Ishikawa (cell line): ENCODE results near the gene FABP3.
A peak's percentile ranks its signal among the peaks of the same experiment; 100 is the strongest.

Experiments used
- CEBPB ChIP-seq: IDR thresholded peaks from 2 replicates; pipeline ENCODE4 v1.6.1; 2012
- EP300 ChIP-seq: IDR thresholded peaks from 2 replicates; pipeline ENCODE4 v1.6.1; 2012; ENCODE audit warnings: borderline replicate concordance
- FOXM1 ChIP-seq: IDR thresholded peaks from 2 replicates; pipeline ENCODE4 v1.6.1; 2012; ENCODE audit warnings: low read depth, borderline replicate concordance
- RAD21 ChIP-seq: IDR thresholded peaks from 2 replicates; pipeline ENCODE4 v1.6.1; 2012; ENCODE audit warnings: low read depth
- TCF12 ChIP-seq: IDR thresholded peaks from 2 replicates; pipeline ENCODE4 v1.6.1; 2012; ENCODE audit warnings: low read depth
- ZBTB7A ChIP-seq: IDR thresholded peaks from 2 replicates; pipeline ENCODE4 v1.6.1; 2012; ENCODE audit warnings: low read depth

DNA sequence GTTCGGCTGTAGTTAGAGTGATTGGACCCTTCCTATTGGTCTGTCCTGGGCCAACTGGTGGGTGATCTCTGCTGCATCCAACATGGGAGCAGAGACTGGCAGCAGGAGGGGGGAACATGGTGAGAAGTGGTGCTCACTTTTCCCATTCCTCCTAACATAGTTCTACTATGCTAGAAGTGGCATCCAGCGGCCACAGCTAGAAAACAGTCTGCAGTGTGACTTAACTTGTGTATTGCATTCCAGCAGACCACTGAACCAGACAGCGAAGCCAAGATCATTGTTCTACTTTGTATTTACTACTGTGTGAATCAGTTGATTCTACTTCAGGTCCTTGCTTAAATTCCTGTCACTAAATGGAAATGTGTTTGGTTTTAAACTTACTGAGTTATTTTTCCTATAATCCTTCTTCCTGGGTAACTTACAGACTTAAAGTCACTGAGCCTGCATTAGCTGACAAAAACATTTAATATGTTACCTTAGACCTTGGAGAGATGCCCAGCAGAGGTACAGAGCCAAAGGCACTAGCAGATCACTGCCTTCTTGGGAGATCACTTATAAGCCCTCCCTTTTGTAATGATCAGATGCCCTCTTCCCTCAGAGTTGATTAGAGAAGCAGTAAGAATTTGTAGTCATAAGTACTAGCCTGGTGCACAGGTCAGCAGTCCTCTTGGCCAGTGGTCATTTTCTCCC is 8.2 kb downstream of the FABP3 start:
- peak; percentile 26 for TF ChIP-seq TCF12
- TF ChIP-seq EP300, result peak; percentile 48; the same call in 1 of the 2 replicates
- TF ChIP-seq CEBPB, result peak; percentile 24; the same call in 1 of the 2 replicates
- TF ChIP-seq RAD21, result peak; percentile 21; the same call in 1 of the 2 replicates
- TF ChIP-seq FOXM1, result peak; percentile 37; the same call in 1 of the 2 replicates
- no peak; the same call in 1 of the 2 replicates for TF ChIP-seq ZBTB7A
